Neural progenitor cell (in vitro differentiated cells): ENCODE measurements around the gene MAP7. TPM values are rescaled to one million over a fixed set of nuclear protein-coding genes. Genes with fewer than 3 reads are reported as not detected.

Experiments
- DNase-seq: peaks from one replicate; pipeline ENCODE4 v3.0.0-alpha.2; 2016; ENCODE audit warnings: low spot score
- H2AFZ ChIP-seq: fragments of 200-600 bp; sonication (generic); replicated peaks from 2 replicates; pipeline ENCODE4 v1.6.1; 2016; ENCODE audit warnings: antibody characterized with exemption
- H3F3A ChIP-seq: fragments of 200-600 bp; sonication (generic); 2 replicates; pipeline ENCODE4 v1.6.1; 2016; ENCODE audit warnings: antibody characterized with exemption, low read depth
- H3K27ac ChIP-seq: fragments of 200-600 bp; sonication (generic); 2 replicates; pipeline ENCODE4 v1.5.1; 2016; ENCODE audit warnings: mild to moderate bottlenecking
- H3K27me3 ChIP-seq: fragments of 200-600 bp; sonication (generic); 2 replicates; pipeline ENCODE4 v1.6.1; 2016; ENCODE audit warnings: mild to moderate bottlenecking, moderate library complexity
- H3K36me3 ChIP-seq: fragments of 200-600 bp; sonication (generic); 2 replicates; pipeline ENCODE4 v1.5.1; 2016
- H3K4me1 ChIP-seq: fragments of 200-600 bp; sonication (generic); 2 replicates; pipeline ENCODE4 v1.6.1; 2016; ENCODE audit warnings: mixed run types
- H3K4me2 ChIP-seq: fragments of 200-600 bp; sonication (generic); 2 replicates; pipeline ENCODE4 v1.6.1; 2016
- H3K4me3 ChIP-seq: fragments of 200-600 bp; sonication (generic); 2 replicates; pipeline ENCODE4 v1.5.1; 2016
- H3K79me2 ChIP-seq: fragments of 200-600 bp; sonication (generic); 2 replicates; pipeline ENCODE4 v1.6.1; 2016; ENCODE audit warnings: low read depth
- H3K9ac ChIP-seq: fragments of 200-600 bp; sonication (generic); 2 replicates; pipeline ENCODE4 v1.6.1; 2016
- H3K9me3 ChIP-seq: fragments of 200-600 bp; sonication (generic); 2 replicates; pipeline ENCODE4 v1.5.1; 2016; ENCODE audit warnings: low read depth
- H4K20me1 ChIP-seq: fragments of 200-600 bp; sonication (generic); 2 replicates; pipeline ENCODE4 v1.6.1; 2016; ENCODE audit warnings: low read depth
- H3K27ac Mint-ChIP-seq: 3 replicates; pipeline ENCODE4 v1.8.0; 2021; ENCODE audit warnings: mixed read lengths
- H3K27me3 Mint-ChIP-seq: 2 replicates; pipeline ENCODE4 v1.8.0; 2022; ENCODE audit warnings: low read depth, mild to moderate bottlenecking, inconsistent platforms, moderate library complexity, mixed read lengths; ENCODE audit not compliant: insufficient read depth
- H3K36me3 Mint-ChIP-seq: 3 replicates; pipeline ENCODE4 v1.8.0; 2021; ENCODE audit warnings: mixed read lengths
- H3K4me1 Mint-ChIP-seq: 3 replicates; pipeline ENCODE4 v1.8.0; 2021; ENCODE audit warnings: mixed read lengths
- H3K4me3 Mint-ChIP-seq: 3 replicates; pipeline ENCODE4 v1.8.0; 2021; ENCODE audit warnings: mild to moderate bottlenecking, moderate library complexity, mixed read lengths
- H3K9me3 Mint-ChIP-seq: 3 replicates; pipeline ENCODE4 v1.8.0; 2020; ENCODE audit warnings: mixed read lengths
- EZH2 ChIP-seq: fragments of 200-600 bp; sonication (generic); IDR thresholded peaks from 2 replicates; pipeline ENCODE4 v1.6.1; 2017; ENCODE audit warnings: antibody characterized with exemption, mild to moderate bottlenecking, moderate library complexity
- EZH2phosphoT487 ChIP-seq: fragments of 200-600 bp; sonication (generic); IDR thresholded peaks from 2 replicates; pipeline ENCODE4 v1.6.1; 2017; ENCODE audit warnings: antibody characterized with exemption
- total RNA-seq: library from RNA; depleted of rRNA; stranded (reverse); fragments of >200 nt; gene quantifications from 2 replicates; pipeline ENCODE4 v1.2.3, GENCODE V29; 2015; ENCODE audit warnings: low replicate concordance
- TF ChIP-seq, protein P1 (sequence below): fragments of 200-600 bp; sonication (generic); IDR thresholded peaks from 2 replicates; pipeline ENCODE4 v1.5.1; 2017; ENCODE audit warnings: antibody characterized with exemption, mild to moderate bottlenecking

MAP7 gene
- total RNA-seq, 1 donor from 2014 or later = 9.0 TPM

DNA sequence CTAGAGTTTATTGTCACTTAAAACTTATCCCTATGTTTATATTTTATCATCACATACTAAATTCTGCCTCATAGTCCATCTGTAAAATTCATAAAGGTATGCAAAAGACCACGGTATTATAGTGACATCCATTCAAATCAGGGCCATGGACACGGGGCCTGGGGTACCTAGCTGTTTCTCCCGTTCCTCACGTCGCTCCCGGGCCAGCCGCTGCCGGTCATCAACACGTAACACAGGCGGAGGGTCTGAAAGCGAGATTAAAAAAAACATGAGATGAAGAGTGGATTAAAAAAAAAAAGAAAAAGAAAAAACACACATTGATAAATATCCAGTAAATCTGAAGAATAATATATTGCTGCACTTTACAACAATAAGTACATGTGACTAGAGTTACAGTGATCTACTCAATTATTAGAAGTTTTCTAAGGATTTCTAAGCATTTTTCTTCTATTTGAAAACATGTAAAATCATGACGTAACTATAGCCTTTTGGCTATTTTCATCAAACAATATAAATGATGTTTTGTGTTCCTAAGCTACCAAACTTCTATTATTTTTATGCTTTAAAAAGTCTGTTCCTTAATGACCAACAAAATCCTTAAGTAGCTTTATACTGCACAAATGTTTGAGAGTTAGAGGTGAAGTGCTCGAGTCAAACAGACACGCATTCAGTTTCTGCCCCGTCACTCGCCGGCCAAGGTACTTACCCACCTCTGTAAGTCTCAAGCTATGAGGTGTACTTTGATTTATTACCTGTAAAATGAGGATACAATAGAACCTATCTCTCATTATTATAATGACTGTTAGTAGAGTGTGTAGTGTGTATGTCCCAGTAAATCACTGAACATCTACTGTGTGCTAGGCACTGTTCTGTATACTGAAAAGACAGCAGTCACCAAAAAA lies 138.5 kb downstream of the MAP7 start:
- H3K27ac ChIP-seq = no peak overlapping the region
- no peaks in the 10 kb centered on the region for H4K20me1 ChIP-seq
- H3K36me3 ChIP-seq = no peaks in the 10 kb centered on the region
- H3K79me2 ChIP-seq = no peaks in the 10 kb centered on the region
- Mint-ChIP-seq H3K27me3 (no peaks in the 10 kb centered on the region), H3K27ac (no peak overlapping the region), H3K4me3 (no peak overlapping the region), H3K9me3 (peaks cover 3% of the 10 kb centered on the region), H3K36me3 (no peaks in the 10 kb centered on the region), H3K4me1 (peaks cover 5% of the 10 kb centered on the region)
- H3K4me1 ChIP-seq = no peaks in the 10 kb centered on the region
- no peak for DNase-seq
- no peak for TF ChIP-seq EZH2phosphoT487
- TF ChIP-seq EZH2 = no peak
- TF ChIP-seq, protein P1, sequence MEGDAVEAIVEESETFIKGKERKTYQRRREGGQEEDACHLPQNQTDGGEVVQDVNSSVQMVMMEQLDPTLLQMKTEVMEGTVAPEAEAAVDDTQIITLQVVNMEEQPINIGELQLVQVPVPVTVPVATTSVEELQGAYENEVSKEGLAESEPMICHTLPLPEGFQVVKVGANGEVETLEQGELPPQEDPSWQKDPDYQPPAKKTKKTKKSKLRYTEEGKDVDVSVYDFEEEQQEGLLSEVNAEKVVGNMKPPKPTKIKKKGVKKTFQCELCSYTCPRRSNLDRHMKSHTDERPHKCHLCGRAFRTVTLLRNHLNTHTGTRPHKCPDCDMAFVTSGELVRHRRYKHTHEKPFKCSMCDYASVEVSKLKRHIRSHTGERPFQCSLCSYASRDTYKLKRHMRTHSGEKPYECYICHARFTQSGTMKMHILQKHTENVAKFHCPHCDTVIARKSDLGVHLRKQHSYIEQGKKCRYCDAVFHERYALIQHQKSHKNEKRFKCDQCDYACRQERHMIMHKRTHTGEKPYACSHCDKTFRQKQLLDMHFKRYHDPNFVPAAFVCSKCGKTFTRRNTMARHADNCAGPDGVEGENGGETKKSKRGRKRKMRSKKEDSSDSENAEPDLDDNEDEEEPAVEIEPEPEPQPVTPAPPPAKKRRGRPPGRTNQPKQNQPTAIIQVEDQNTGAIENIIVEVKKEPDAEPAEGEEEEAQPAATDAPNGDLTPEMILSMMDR = no peak
- no peak overlapping the region for H2AFZ ChIP-seq
- H3K9ac ChIP-seq = no peak overlapping the region
- H3K27me3 ChIP-seq = no peaks in the 10 kb centered on the region
- H3K4me2 ChIP-seq = no peak overlapping the region
- no peaks in the 10 kb centered on the region for H3K9me3 ChIP-seq
- no peaks in the 10 kb centered on the region for H3F3A ChIP-seq
- H3K4me3 ChIP-seq = no peak overlapping the region

DNA sequence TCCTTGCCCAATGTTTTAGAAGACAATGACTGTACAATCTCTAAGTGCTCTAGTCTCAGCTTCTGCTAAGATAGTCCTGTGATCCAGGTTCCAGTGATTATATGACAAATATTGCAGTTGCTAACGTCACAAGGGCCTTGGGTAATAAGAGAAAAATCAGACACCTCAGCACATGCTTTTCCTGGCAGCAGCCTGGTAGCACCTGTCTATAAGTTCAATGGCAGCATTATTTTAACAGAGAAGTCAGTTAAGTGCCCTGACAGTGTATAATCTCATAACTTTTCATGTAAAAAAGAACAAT lies 139.2 kb downstream of the MAP7 start:
- H2AFZ ChIP-seq = no peak overlapping the region
- no peaks in the 10 kb centered on the region for H3K27me3 ChIP-seq
- no peaks in the 10 kb centered on the region for H3K27me3 Mint-ChIP-seq
- H3K27ac Mint-ChIP-seq = no peak overlapping the region
- TF ChIP-seq EZH2phosphoT487 = no peak
- TF ChIP-seq, protein P1 = no peak
- TF ChIP-seq EZH2 = no peak
- no peak overlapping the region for H3K4me2 ChIP-seq
- H3K4me3 ChIP-seq = no peak overlapping the region
- H3K36me3 Mint-ChIP-seq = no peaks in the 10 kb centered on the region
- H4K20me1 ChIP-seq = no peaks in the 10 kb centered on the region
- no peaks in the 10 kb centered on the region for H3K36me3 ChIP-seq
- H3K4me3 Mint-ChIP-seq = no peak overlapping the region
- H3F3A ChIP-seq = no peaks in the 10 kb centered on the region
- H3K9ac ChIP-seq = no peak overlapping the region
- peaks cover 3% of the 10 kb centered on the region for H3K9me3 Mint-ChIP-seq
- no peaks in the 10 kb centered on the region for H3K79me2 ChIP-seq
- peaks cover 5% of the 10 kb centered on the region for H3K4me1 Mint-ChIP-seq
- DNase-seq = no peak
- no peaks in the 10 kb centered on the region for H3K9me3 ChIP-seq
- H3K4me1 ChIP-seq = no peaks in the 10 kb centered on the region
- H3K27ac ChIP-seq = no peak overlapping the region

DNA sequence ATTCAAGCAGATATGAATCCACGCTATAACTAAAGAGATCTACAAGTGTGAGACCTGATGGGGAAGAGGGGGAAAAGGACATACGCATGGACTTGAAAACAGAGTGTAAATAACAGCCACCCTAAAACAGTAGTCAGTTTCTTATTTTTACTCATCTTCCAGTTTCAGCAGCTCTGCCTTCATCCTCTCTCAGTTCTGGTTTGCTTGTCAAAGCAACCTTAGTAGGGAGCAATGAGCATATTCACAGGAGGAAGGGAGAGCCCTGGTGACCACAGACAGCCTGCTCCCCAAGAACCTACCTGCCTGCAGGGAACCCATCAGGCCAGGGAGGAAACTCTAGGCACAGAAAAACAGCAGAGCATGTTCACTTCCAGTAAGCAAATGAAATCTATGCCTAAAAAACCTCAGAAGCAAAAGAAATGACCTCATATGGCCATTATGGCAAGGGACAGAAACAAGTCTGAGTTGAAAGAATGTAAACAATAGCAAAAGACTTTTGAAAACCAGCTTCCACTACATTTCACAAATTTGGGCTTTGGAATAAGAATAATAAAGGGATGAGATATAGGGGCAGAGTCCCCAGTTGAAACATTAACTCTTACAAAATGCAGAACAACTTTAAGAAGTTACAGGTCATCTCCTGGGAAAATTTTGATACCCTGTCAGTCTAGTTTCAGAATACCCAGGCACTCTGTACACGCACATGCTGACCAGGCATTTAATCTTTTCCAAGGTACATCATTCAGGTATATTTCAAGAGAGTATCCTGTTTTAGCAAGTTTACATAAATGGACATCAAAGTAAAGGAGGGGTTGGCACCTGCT lies 139.8 kb downstream of the MAP7 start:
- no peaks in the 10 kb centered on the region for H3K4me1 ChIP-seq
- no peaks in the 10 kb centered on the region for H3F3A ChIP-seq
- Mint-ChIP-seq H3K27ac (no peak overlapping the region), H3K4me1 (peaks cover 5% of the 10 kb centered on the region), H3K36me3 (no peaks in the 10 kb centered on the region), H3K9me3 (peaks cover 3% of the 10 kb centered on the region), H3K27me3 (no peaks in the 10 kb centered on the region), H3K4me3 (no peak overlapping the region)
- no peak overlapping the region for H3K4me2 ChIP-seq
- no peak overlapping the region for H3K4me3 ChIP-seq
- no peaks in the 10 kb centered on the region for H3K27me3 ChIP-seq
- H2AFZ ChIP-seq = no peak overlapping the region
- DNase-seq = no peak
- no peaks in the 10 kb centered on the region for H3K9me3 ChIP-seq
- no peak overlapping the region for H3K9ac ChIP-seq
- TF ChIP-seq, protein P1 = no peak
- TF ChIP-seq EZH2phosphoT487 (no peak), EZH2 (no peak)
- H3K27ac ChIP-seq = no peak overlapping the region
- no peaks in the 10 kb centered on the region for H3K79me2 ChIP-seq
- H3K36me3 ChIP-seq = no peaks in the 10 kb centered on the region
- H4K20me1 ChIP-seq = no peaks in the 10 kb centered on the region
